Activated effector memory CD4-positive, alpha-beta T cell treated with anti-CD3 and anti-CD28 coated beads, Interleukin-2, amount 50 U/mL, for 16 hours (primary cell): ENCODE results near the gene GLMN.

ENCODE experiments used
- DNase-seq: peaks from one replicate; pipeline ENCODE4 v3.0.0-alpha.2; 2020

GLMN gene

GRCh38 chr1:92298573-92299476, at the start of gene GLMN, which contains the start of gene RPAP2:
Gene GLMN, minus strand, starts transcription at chr1:92298987. Its CDS starts 988 bp downstream, at chr1:92297999.
Gene RPAP2, plus strand, starts transcription at chr1:92299059. Its CDS starts 15 bp downstream, at chr1:92299074.
- peak; percentile 90 for DNase-seq

- DNase-seq = no peak
Observed at GRCh38 chr1:92346866-92347640, 48.3 kb upstream of the GLMN start.

- no peak for DNase-seq
Observed at GRCh38 chr1:92343061-92343460, 44.3 kb upstream of the GLMN start.

- DNase-seq = no peak
Observed at GRCh38 chr1:92342401-92342800, 43.6 kb upstream of the GLMN start.

- DNase-seq = no peak
Observed at GRCh38 chr1:92340154-92340553, 41.4 kb upstream of the GLMN start.

GRCh38 chr1:92333668-92334067, 34.9 kb upstream of the GLMN start:
- no peak for DNase-seq

- DNase-seq = no peak
Observed at GRCh38 chr1:92329347-92330129, 30.8 kb upstream of the GLMN start.

- DNase-seq = no peak
Observed at GRCh38 chr1:92327794-92328193, 29.0 kb upstream of the GLMN start.

GRCh38 chr1:92326681-92327080, 27.9 kb upstream of the GLMN start:
- no peak for DNase-seq

GRCh38 chr1:92324784-92325183, 26.0 kb upstream of the GLMN start:
- no peak for DNase-seq

- DNase-seq = no peak
Observed at GRCh38 chr1:92323473-92324453, 25.0 kb upstream of the GLMN start.

- DNase-seq = no peak
Observed at GRCh38 chr1:92317836-92318493, 19.2 kb upstream of the GLMN start.

GRCh38 chr1:92315766-92316599, 17.2 kb upstream of the GLMN start:
- DNase-seq = no peak

GRCh38 chr1:92314024-92314423, 15.2 kb upstream of the GLMN start:
- DNase-seq = no peak

GRCh38 chr1:92310185-92310597, 11.4 kb upstream of the GLMN start:
- DNase-seq = no peak

GRCh38 chr1:92307980-92308379, 9.2 kb upstream of the GLMN start:
- DNase-seq = no peak

GRCh38 chr1:92306020-92306419, 7.2 kb upstream of the GLMN start:
- no peak for DNase-seq

- no peak for DNase-seq
Observed at GRCh38 chr1:92301021-92301420, 2.2 kb upstream of the GLMN start.

- DNase-seq = no peak
Observed at GRCh38 chr1:92299477-92300150, 827 bp upstream of the GLMN start.

GRCh38 chr1:92298213-92298572, 594 bp downstream of the GLMN start:
- DNase-seq = no peak
